PFSK-1 (cell line): ENCODE results near the gene NME4.

Source experiments
- FOXP2 ChIP-seq: optimal IDR thresholded peaks from 2 replicates; pipeline ENCODE3; 2011; ENCODE audit warnings: borderline replicate concordance, control low read depth, inconsistent platforms; ENCODE audit not compliant: insufficient read depth; ENCODE audit errors: extremely low read length, extremely low read depth
- POLR2AphosphoS5 ChIP-seq: IDR thresholded peaks from 2 replicates; pipeline ENCODE4 v1.6.1; 2012; ENCODE audit warnings: low read depth, mild to moderate bottlenecking, control low read depth, low read length, moderate library complexity
- SIN3A ChIP-seq: IDR thresholded peaks from 2 replicates; pipeline ENCODE4 v1.6.1; 2012; ENCODE audit warnings: mild to moderate bottlenecking, low read length, moderate library complexity, borderline replicate concordance; ENCODE audit not compliant: insufficient read depth
- TAF1 ChIP-seq: IDR thresholded peaks from 2 replicates; pipeline ENCODE4 v1.6.1; 2012; ENCODE audit warnings: low read length, control low read depth, borderline replicate concordance; ENCODE audit not compliant: insufficient read depth
- TF ChIP-seq, protein P1 (sequence below), 2 experiments: IDR thresholded peaks; 2 replicates each; pipeline versions ENCODE4 v1.6.1 to v1.8.0; 2011 to 2012; ENCODE audit warnings: low read depth in 2 of 2, low read length in 2 of 2, control low read depth in 1 of 2, inconsistent platforms in 1 of 2, mild to moderate bottlenecking in 1 of 2, moderate library complexity in 1 of 2; ENCODE audit not compliant: insufficient read depth in 1 of 2

Gene NME4

DNA sequence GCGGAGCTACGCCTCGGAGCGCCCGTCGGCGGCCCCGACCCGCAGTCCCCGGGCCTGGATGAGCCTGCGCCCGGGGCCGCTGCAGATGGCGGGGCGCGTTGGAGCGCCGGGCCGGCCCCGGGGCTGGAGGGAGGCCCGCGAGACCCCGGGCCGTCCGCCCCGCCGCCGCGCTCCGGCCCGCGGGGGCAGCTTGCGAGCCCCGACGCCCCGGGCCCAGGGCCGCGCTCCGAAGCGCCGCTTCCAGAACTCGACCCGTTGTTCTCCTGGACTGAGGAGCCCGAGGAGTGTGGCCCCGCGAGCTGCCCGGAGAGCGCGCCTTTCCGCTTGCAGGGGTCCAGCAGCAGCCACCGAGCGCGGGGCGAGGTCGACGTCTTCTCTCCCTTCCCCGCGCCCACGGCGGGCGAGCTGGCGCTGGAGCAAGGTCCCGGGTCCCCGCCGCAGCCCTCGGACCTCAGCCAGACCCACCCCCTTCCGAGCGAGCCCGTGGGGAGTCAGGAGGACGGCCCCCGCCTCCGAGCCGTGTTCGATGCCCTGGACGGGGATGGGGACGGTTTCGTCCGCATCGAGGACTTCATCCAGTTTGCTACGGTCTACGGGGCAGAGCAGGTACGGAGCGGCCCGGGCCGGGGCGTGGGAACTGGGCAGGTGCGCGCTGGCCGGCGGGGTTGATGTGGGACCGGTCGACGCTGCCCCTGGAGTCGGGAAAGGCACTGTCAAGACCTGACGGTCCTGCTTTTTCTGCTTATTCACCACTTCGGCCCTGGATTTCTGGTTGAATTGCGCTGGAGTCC is 29.3 kb downstream of the NME4 start:
- TF ChIP-seq SIN3A (no peak), FOXP2 (no peak), POLR2AphosphoS5 (no peak), TAF1 (no peak)
- TF ChIP-seq, protein P1, sequence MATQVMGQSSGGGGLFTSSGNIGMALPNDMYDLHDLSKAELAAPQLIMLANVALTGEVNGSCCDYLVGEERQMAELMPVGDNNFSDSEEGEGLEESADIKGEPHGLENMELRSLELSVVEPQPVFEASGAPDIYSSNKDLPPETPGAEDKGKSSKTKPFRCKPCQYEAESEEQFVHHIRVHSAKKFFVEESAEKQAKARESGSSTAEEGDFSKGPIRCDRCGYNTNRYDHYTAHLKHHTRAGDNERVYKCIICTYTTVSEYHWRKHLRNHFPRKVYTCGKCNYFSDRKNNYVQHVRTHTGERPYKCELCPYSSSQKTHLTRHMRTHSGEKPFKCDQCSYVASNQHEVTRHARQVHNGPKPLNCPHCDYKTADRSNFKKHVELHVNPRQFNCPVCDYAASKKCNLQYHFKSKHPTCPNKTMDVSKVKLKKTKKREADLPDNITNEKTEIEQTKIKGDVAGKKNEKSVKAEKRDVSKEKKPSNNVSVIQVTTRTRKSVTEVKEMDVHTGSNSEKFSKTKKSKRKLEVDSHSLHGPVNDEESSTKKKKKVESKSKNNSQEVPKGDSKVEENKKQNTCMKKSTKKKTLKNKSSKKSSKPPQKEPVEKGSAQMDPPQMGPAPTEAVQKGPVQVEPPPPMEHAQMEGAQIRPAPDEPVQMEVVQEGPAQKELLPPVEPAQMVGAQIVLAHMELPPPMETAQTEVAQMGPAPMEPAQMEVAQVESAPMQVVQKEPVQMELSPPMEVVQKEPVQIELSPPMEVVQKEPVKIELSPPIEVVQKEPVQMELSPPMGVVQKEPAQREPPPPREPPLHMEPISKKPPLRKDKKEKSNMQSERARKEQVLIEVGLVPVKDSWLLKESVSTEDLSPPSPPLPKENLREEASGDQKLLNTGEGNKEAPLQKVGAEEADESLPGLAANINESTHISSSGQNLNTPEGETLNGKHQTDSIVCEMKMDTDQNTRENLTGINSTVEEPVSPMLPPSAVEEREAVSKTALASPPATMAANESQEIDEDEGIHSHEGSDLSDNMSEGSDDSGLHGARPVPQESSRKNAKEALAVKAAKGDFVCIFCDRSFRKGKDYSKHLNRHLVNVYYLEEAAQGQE (IDR thresholded peaks at IDR 0.05; ENCODE audit: insufficient read depth in 1 of 2, low read depth in 2 of 2, low read length in 2 of 2) = no peak

DNA sequence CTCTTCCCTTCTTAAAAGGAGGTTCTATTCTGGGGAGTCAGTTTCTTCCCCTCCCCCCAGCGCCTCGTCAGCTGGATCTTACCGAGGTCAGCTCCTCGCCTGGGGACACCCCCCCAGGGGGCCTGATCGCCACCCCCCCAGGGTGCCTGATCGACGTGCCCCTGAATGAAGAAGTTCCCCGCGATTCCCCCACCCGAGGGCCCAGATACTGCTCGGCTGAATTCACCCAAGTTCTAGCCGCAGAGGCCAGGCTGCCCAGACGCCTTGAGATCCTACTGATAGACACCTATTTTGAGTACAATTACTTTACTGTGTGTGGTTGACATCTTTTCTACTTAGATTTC is 29.9 kb downstream of the NME4 start:
- TF ChIP-seq TAF1 (no peak), FOXP2 (no peak), POLR2AphosphoS5 (no peak), SIN3A (no peak)
- TF ChIP-seq, protein P1 (IDR thresholded peaks at IDR 0.05; ENCODE audit: insufficient read depth in 1 of 2, low read depth in 2 of 2, low read length in 2 of 2) = no peak

DNA sequence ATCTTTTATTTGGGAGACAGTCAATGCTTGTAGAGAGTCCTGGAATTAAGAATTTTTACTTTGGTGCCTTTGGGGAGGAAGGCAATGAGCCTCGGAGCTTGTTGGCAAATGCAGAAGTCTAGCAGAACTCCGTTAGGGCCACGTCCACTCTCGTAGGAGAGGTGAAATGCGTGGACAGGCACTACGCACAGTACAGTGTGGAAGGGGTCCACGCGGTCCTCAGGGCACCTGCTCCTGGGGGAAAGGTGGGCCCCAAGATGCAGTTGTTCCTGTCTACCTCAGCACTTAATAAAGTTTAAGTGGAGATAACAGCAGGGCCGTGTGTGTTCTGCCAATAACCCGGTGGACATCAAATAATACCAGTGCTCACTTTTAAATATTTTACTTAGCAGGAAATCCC is 30.3 kb downstream of the NME4 start:
- TF ChIP-seq SIN3A (no peak), FOXP2 (no peak), POLR2AphosphoS5 (no peak), TAF1 (no peak)
- TF ChIP-seq, protein P1 (IDR thresholded peaks at IDR 0.05; ENCODE audit: insufficient read depth in 1 of 2, low read depth in 2 of 2, low read length in 2 of 2) = no peak

DNA sequence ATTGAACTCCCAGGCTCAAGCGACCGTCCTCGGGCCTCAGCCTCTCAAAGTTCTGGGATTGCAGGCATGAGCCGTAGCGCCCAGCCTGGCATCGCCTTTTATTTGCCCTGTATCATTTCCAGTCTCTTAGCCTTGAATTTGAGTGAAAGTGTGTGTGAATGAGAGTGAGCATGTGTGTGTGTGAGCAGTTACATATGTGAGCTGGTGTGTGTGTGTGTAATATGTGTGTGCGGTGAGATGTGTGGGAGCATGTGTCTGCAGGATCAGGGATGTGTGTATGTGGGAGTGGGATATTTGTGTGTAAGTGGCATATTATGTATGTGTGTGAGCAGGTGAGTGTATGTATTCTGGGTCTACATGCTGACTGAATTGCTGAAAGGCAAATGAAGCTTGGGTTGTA is 33.9 kb downstream of the NME4 start:
- TF ChIP-seq FOXP2 (no peak), SIN3A (no peak)

DNA sequence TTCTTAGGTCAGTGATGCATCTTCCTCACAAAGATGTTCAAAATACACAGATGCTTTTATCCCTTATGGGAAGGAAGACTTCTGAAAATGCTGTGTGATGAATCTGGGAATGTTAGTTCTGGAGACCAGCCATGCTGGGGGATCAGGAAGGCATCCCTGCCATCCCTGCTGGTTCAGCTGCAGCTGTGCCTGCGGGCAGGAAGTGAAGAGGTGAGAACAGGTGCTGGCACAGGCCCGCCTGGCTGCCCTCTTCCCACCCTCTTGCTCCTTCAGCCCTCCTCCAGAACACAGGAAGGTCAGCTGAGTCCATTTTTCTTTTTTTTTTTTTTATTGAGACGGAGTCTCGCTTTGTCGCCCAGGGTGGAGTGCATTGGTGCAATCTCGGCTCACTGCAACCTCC is 43.6 kb downstream of the NME4 start:
- no peak for TF ChIP-seq POLR2AphosphoS5
- TF ChIP-seq, protein P1 (IDR thresholded peaks at IDR 0.05; ENCODE audit: insufficient read depth in 1 of 2, low read depth in 2 of 2, low read length in 2 of 2) = no peak
- TF ChIP-seq TAF1 = no peak
- no peak for TF ChIP-seq FOXP2
- no peak for TF ChIP-seq SIN3A
